Transverse colon (tissue), 4 donors: ENCODE results near the gene EPHA8.

Source experiments
- CTCF ChIP-seq, 5 experiments: fragments of 200-600 bp in 3 of 5; fragments of 450-650 bp in 2 of 5; sonication (generic) in 3 of 5; IDR thresholded peaks; 1 replicate in 2 of 5; 2 replicates in 3 of 5; pipeline ENCODE4 v1.5.1; 2016 to 2017; ENCODE audit warnings: antibody characterized with exemption in 5 of 5, inconsistent platforms in 3 of 5, mild to moderate bottlenecking in 2 of 5, moderate library complexity in 1 of 5
- EP300 ChIP-seq: sonication (generic); formaldehyde crosslinking; IDR thresholded peaks from one replicate; pipeline ENCODE4 v1.6.1; 2017; ENCODE audit warnings: antibody characterized with exemption, low read depth
- POLR2A ChIP-seq: fragments of 450-650 bp; IDR thresholded peaks from one replicate; pipeline ENCODE4 v1.6.1; 2016; ENCODE audit warnings: antibody characterized with exemption, mild to moderate bottlenecking, moderate library complexity
- POLR2AphosphoS5 ChIP-seq, 3 donors: sonication (generic); formaldehyde crosslinking; IDR thresholded peaks; one replicate each; pipeline ENCODE4 v1.6.1; 2016; ENCODE audit warnings: antibody characterized with exemption in 3 of 3

GRCh38 chr1:22606161-22606560 is 42.9 kb downstream of the EPHA8 start:
- TF ChIP-seq CTCF (IDR thresholded peaks at IDR 0.05) (no peak), POLR2AphosphoS5 (IDR thresholded peaks at IDR 0.05) (no peak), POLR2A (no peak), EP300 (no peak)
